ENCODE measurements around the gene SCUBE2.
"Not testable (repeated sequence)": the region's sequence is repeated elsewhere in the genome, so short reads cannot be mapped to it uniquely, and the experiment has no call there.

SCUBE2 gene

GRCh38 chr11:9017773-9018172, 73.6 kb downstream of the SCUBE2 start:
- no peak for DNase-seq (ENCODE audit: low read depth, low spot score)
- no peak for TF ChIP-seq CTCF (IDR thresholded peaks at IDR 0.05; ENCODE audit: low read depth, low read length)
- in situ Hi-C loops (cut with HindIII; ENCODE audit: low sequenced_read_pairs) = no loop called here
- no peak overlapping the region for H3K4me3 ChIP-seq (ENCODE audit: low read depth, low read length)

GRCh38 chr11:9016916-9017642, 74.3 kb downstream of the SCUBE2 start:
- no peak overlapping the region for H3K4me3 ChIP-seq (ENCODE audit: low read depth, low read length)
- no peak for TF ChIP-seq CTCF (IDR thresholded peaks at IDR 0.05; ENCODE audit: low read depth, low read length)
- DNase-seq (ENCODE audit: low read depth, low spot score) = no peak
- in situ Hi-C loops (cut with HindIII; ENCODE audit: low sequenced_read_pairs) = no loop called here

DNA sequence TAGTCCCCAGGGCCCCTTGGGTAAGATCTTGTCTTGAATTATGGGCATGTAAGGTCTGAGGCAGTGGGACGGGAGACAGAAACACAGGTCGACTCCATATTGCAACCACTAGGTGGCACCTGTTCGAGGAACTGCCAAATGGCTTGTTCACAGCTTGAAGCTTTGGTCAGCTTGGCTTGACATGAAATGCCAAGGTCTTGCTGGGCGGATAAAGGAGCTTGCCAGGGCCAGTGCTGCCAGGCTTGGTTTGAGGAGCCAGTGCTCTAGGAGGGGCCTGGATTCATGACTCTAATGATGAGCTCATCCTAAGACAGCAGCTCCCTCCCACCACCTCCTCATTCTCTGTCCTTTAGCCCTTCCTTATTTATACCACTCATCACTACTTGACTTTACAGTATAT, 75.7 kb downstream of the SCUBE2 start:
- in situ Hi-C loops (cut with HindIII; ENCODE audit: low sequenced_read_pairs) = no loop called here
- H3K4me3 ChIP-seq (ENCODE audit: low read depth, low read length) = no peak overlapping the region
- DNase-seq (ENCODE audit: low read depth, low spot score) = peak; percentile 79
- peak; percentile 85 for TF ChIP-seq CTCF (IDR thresholded peaks at IDR 0.05; ENCODE audit: low read depth, low read length)

DNA sequence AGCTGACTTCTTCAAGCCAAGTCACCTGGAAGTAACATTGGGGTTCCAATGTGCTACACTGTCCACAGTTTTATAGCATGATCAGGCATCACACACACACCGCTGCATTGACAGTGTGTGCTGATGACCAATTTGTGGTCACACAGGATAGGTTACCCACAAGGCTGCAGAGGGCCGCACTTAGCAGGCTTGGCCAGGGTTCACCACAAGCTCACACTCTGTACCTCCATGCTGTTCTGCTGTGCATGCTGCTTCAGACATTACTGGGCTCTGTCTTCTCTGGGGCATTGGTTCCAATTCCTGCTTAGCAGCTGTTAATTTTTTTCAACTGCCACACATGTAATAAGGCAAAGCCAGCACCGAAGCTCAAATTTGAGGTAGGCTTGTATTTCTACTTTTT, 76.6 kb downstream of the SCUBE2 start:
- no peak for DNase-seq (ENCODE audit: low read depth, low spot score)
- H3K4me3 ChIP-seq (ENCODE audit: low read depth, low read length) = no peak overlapping the region
- in situ Hi-C loops (cut with HindIII; ENCODE audit: low sequenced_read_pairs) = no loop called here
- TF ChIP-seq CTCF (IDR thresholded peaks at IDR 0.05; ENCODE audit: low read depth, low read length) = no peak

DNA sequence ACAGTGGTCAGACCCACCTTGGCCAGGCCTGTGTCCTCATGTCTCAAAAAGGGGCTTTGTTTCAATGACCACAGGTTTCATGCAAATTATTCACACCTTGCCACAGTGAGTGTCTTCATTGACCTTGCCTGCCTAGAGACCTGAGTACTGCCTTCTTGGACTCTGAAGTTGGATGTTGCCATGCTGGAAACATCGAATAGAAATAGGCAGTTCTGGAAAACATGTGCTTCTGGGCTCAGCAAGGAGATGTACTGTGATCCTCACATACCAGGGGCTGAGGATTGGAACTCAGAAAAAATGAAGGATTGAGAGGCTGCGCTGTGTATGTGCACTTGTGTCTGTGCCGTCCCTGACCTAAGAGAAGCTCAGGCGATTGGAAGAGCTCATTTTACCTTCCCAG, 78.0 kb downstream of the SCUBE2 start:
- no peak for DNase-seq (ENCODE audit: low read depth, low spot score)
- no peak for TF ChIP-seq CTCF (IDR thresholded peaks at IDR 0.05; ENCODE audit: low read depth, low read length)
- no peak overlapping the region for H3K4me3 ChIP-seq (ENCODE audit: low read depth, low read length)
- in situ Hi-C loops (cut with HindIII; ENCODE audit: low sequenced_read_pairs) = no loop called here

- in situ Hi-C loops (cut with HindIII; ENCODE audit: low sequenced_read_pairs); H3K4me3 ChIP-seq (ENCODE audit: low read depth, low read length); DNase-seq (ENCODE audit: low read depth, low spot score): not testable (repeated sequence)
Observed at GRCh38 chr11:9009538-9009937, 81.9 kb downstream of the SCUBE2 start.

DNA sequence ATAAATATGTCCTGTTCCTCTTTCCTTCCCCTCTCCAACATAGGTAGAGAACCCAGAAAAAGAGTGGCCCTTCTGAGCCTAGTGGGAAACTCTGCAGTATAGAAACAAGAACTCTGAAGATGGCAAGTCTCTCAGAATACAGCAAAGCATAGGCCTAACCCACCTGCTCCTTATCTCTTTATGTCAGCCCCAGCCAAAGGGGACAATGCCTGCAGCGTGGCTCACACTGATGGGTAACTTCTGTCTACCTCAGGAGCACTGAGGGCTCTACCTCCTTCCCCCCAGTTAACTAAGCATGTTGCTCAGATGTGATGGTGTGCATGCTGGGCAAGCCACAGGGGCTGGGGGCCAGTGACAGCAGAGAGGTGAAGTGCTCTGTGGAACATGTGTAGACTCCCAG, 82.7 kb downstream of the SCUBE2 start:
- no peak overlapping the region for H3K4me3 ChIP-seq (ENCODE audit: low read depth, low read length)
- no peak for DNase-seq (ENCODE audit: low read depth, low spot score)
- in situ Hi-C loops (cut with HindIII; ENCODE audit: low sequenced_read_pairs) = no loop called here
- TF ChIP-seq CTCF (IDR thresholded peaks at IDR 0.05; ENCODE audit: low read depth, low read length) = no peak

All from astrocyte of the spinal cord (primary cell).